ENCODE measurements around the gene ANO1.
"Not testable (repeated sequence)": the region's sequence is repeated elsewhere in the genome, so short reads cannot be mapped to it uniquely, and the experiment has no call there.

ANO1 gene

GRCh38 chr11:70192666-70193410 is 114.7 kb downstream of the ANO1 start:
- DNase-seq (ENCODE audit: low read depth), result no peak

GRCh38 chr11:70193411-70194292 is 115.5 kb downstream of the ANO1 start:
- no peak for DNase-seq (ENCODE audit: low read depth)

GRCh38 chr11:70194792-70195791 is 117.0 kb downstream of the ANO1 start:
- no peak for DNase-seq (ENCODE audit: low read depth)

- DNase-seq (ENCODE audit: low read depth), result peak; percentile 7
Measured at GRCh38 chr11:70200212-70200844, 122.2 kb downstream of the ANO1 start.

- not testable (repeated sequence) for DNase-seq (ENCODE audit: low read depth)
Measured at GRCh38 chr11:70201047-70201446, 122.9 kb downstream of the ANO1 start.

- DNase-seq (ENCODE audit: low read depth), result peak; percentile 47
Measured at GRCh38 chr11:70201882-70202861, 124.1 kb downstream of the ANO1 start.

GRCh38 chr11:70202920-70203750 is 125.0 kb downstream of the ANO1 start, which contains the start of gene FADD:
Gene FADD (plus strand): TSS chr11:70203296. CDS start chr11:70203460, 164 bp downstream.
- peak; percentile 94 for DNase-seq (ENCODE audit: low read depth)

- peak; percentile 92 for DNase-seq (ENCODE audit: low read depth)
Measured at GRCh38 chr11:70203751-70204465, 125.8 kb downstream of the ANO1 start.

- no peak for DNase-seq (ENCODE audit: low read depth)
Measured at GRCh38 chr11:70204466-70204799, 126.3 kb downstream of the ANO1 start.

- DNase-seq (ENCODE audit: low read depth), result peak; percentile 20
Measured at GRCh38 chr11:70205049-70205725, 127.1 kb downstream of the ANO1 start.

- no peak for DNase-seq (ENCODE audit: low read depth)
Measured at GRCh38 chr11:70205766-70206165, 127.6 kb downstream of the ANO1 start.

GRCh38 chr11:70206226-70206981 is 128.3 kb downstream of the ANO1 start:
- no peak for DNase-seq (ENCODE audit: low read depth)

- no peak for DNase-seq (ENCODE audit: low read depth)
Measured at GRCh38 chr11:70206982-70207376, 128.9 kb downstream of the ANO1 start.

- DNase-seq (ENCODE audit: low read depth), result no peak
Measured at GRCh38 chr11:70207531-70208131, 129.5 kb downstream of the ANO1 start.

GRCh38 chr11:70209391-70209912 is 131.3 kb downstream of the ANO1 start:
- DNase-seq (ENCODE audit: low read depth), result no peak

- DNase-seq (ENCODE audit: low read depth), result peak; percentile 66
Measured at GRCh38 chr11:70210051-70210501, 132.0 kb downstream of the ANO1 start.
